ENCODE data around the gene ERC1.

Gene ERC1

GRCh38 chr12:1107669-1108068 is 116.6 kb downstream of the ERC1 start:
- no peak overlapping the region for H3K4me3 ChIP-seq (ENCODE audit: low read length)
- no peaks in the 10 kb centered on the region for H3K36me3 ChIP-seq (ENCODE audit: control insufficient read depth, low read depth, low read length)
- H3K9ac ChIP-seq (ENCODE audit: low read length): no peak overlapping the region

GRCh38 chr12:1108276-1108675 is 117.3 kb downstream of the ERC1 start:
- Histone ChIP-seq H3K4me3 (ENCODE audit: low read length) (no peak overlapping the region), H3K4me1 (ENCODE audit: control insufficient read depth, low read depth, low read length) (peaks cover under 1% of the 10 kb centered on the region), H3K27ac (ENCODE audit: low read length) (no peak overlapping the region), H3K27me3 (ENCODE audit: control insufficient read depth, insufficient read depth, low read length) (no peaks in the 10 kb centered on the region), H3K36me3 (ENCODE audit: control insufficient read depth, low read depth, low read length) (no peaks in the 10 kb centered on the region), H3K9ac (ENCODE audit: low read length) (no peak overlapping the region), H3K9me3 (ENCODE audit: control insufficient read depth, low read depth, low read length) (no peaks in the 10 kb centered on the region)

More at GRCh38 chr12:1107669-1108068, 116.6 kb downstream of the ERC1 start:
- no peaks in the 10 kb centered on the region for H3K9me3 ChIP-seq (ENCODE audit: control insufficient read depth, low read depth, low read length)
- H3K4me1 ChIP-seq (ENCODE audit: control insufficient read depth, low read depth, low read length): peaks cover 7% of the 10 kb centered on the region
- H3K27ac ChIP-seq (ENCODE audit: low read length): no peak overlapping the region
- no peaks in the 10 kb centered on the region for H3K27me3 ChIP-seq (ENCODE audit: control insufficient read depth, insufficient read depth, low read length)

GRCh38 chr12:1115484-1116231 is 124.6 kb downstream of the ERC1 start:
- no peak overlapping the region for H3K27ac ChIP-seq (ENCODE audit: low read length)
- no peaks in the 10 kb centered on the region for H3K36me3 ChIP-seq (ENCODE audit: control insufficient read depth, low read depth, low read length)
- H3K4me3 ChIP-seq (ENCODE audit: low read length): no peak overlapping the region
- no peak overlapping the region for H3K9ac ChIP-seq (ENCODE audit: low read length)
- peaks cover 25% of the 10 kb centered on the region for H3K27me3 ChIP-seq (ENCODE audit: control insufficient read depth, insufficient read depth, low read length)
- H3K9me3 ChIP-seq (ENCODE audit: control insufficient read depth, low read depth, low read length): no peaks in the 10 kb centered on the region
- H3K4me1 ChIP-seq (ENCODE audit: control insufficient read depth, low read depth, low read length): no peaks in the 10 kb centered on the region

GRCh38 chr12:1117371-1117770 is 126.3 kb downstream of the ERC1 start:
- no peak overlapping the region for H3K9ac ChIP-seq (ENCODE audit: low read length)
- no peaks in the 10 kb centered on the region for H3K36me3 ChIP-seq (ENCODE audit: control insufficient read depth, low read depth, low read length)
- H3K4me3 ChIP-seq (ENCODE audit: low read length): no peak overlapping the region
- no peaks in the 10 kb centered on the region for H3K9me3 ChIP-seq (ENCODE audit: control insufficient read depth, low read depth, low read length)
- H3K4me1 ChIP-seq (ENCODE audit: control insufficient read depth, low read depth, low read length): no peaks in the 10 kb centered on the region
- peaks cover 33% of the 10 kb centered on the region for H3K27me3 ChIP-seq (ENCODE audit: control insufficient read depth, insufficient read depth, low read length)
- H3K27ac ChIP-seq (ENCODE audit: low read length): no peak overlapping the region

GRCh38 chr12:1117970-1118563 is 127.0 kb downstream of the ERC1 start:
- no peaks in the 10 kb centered on the region for H3K4me1 ChIP-seq (ENCODE audit: control insufficient read depth, low read depth, low read length)
- no peaks in the 10 kb centered on the region for H3K9me3 ChIP-seq (ENCODE audit: control insufficient read depth, low read depth, low read length)
- no peak overlapping the region for H3K9ac ChIP-seq (ENCODE audit: low read length)
- H3K27ac ChIP-seq (ENCODE audit: low read length): no peak overlapping the region
- H3K4me3 ChIP-seq (ENCODE audit: low read length): no peak overlapping the region
- H3K36me3 ChIP-seq (ENCODE audit: control insufficient read depth, low read depth, low read length): no peaks in the 10 kb centered on the region
- peaks cover 40% of the 10 kb centered on the region for H3K27me3 ChIP-seq (ENCODE audit: control insufficient read depth, insufficient read depth, low read length)

GRCh38 chr12:1122786-1123185 is 131.8 kb downstream of the ERC1 start:
- Histone ChIP-seq H3K9ac (ENCODE audit: low read length) (no peak overlapping the region), H3K27me3 (ENCODE audit: control insufficient read depth, insufficient read depth, low read length) (peaks cover 57% of the 10 kb centered on the region), H3K9me3 (ENCODE audit: control insufficient read depth, low read depth, low read length) (no peaks in the 10 kb centered on the region), H3K36me3 (ENCODE audit: control insufficient read depth, low read depth, low read length) (no peaks in the 10 kb centered on the region), H3K27ac (ENCODE audit: low read length) (no peak overlapping the region), H3K4me1 (ENCODE audit: control insufficient read depth, low read depth, low read length) (no peaks in the 10 kb centered on the region), H3K4me3 (ENCODE audit: low read length) (no peak overlapping the region)

- Histone ChIP-seq H3K4me1 (ENCODE audit: control insufficient read depth, low read depth, low read length) (no peaks in the 10 kb centered on the region), H3K4me3 (ENCODE audit: low read length) (no peak overlapping the region), H3K9me3 (ENCODE audit: control insufficient read depth, low read depth, low read length) (no peaks in the 10 kb centered on the region), H3K27ac (ENCODE audit: low read length) (no peak overlapping the region), H3K9ac (ENCODE audit: low read length) (no peak overlapping the region), H3K27me3 (ENCODE audit: control insufficient read depth, insufficient read depth, low read length) (peaks cover 27% of the 10 kb centered on the region), H3K36me3 (ENCODE audit: control insufficient read depth, low read depth, low read length) (no peaks in the 10 kb centered on the region)
Observed at GRCh38 chr12:1126091-1126490, 135.1 kb downstream of the ERC1 start.

- Histone ChIP-seq H3K4me3 (ENCODE audit: low read length) (no peak overlapping the region), H3K4me1 (ENCODE audit: control insufficient read depth, low read depth, low read length) (no peaks in the 10 kb centered on the region), H3K36me3 (ENCODE audit: control insufficient read depth, low read depth, low read length) (no peaks in the 10 kb centered on the region), H3K9ac (ENCODE audit: low read length) (no peak overlapping the region), H3K9me3 (ENCODE audit: control insufficient read depth, low read depth, low read length) (no peaks in the 10 kb centered on the region), H3K27me3 (ENCODE audit: control insufficient read depth, insufficient read depth, low read length) (peaks cover 24% of the 10 kb centered on the region), H3K27ac (ENCODE audit: low read length) (no peak overlapping the region)
Observed at GRCh38 chr12:1127021-1127420, 136.0 kb downstream of the ERC1 start.

GRCh38 chr12:1130164-1130563 is 139.1 kb downstream of the ERC1 start:
- no peak overlapping the region for H3K9ac ChIP-seq (ENCODE audit: low read length)
- no peak overlapping the region for H3K4me3 ChIP-seq (ENCODE audit: low read length)
- no peaks in the 10 kb centered on the region for H3K4me1 ChIP-seq (ENCODE audit: control insufficient read depth, low read depth, low read length)
- H3K36me3 ChIP-seq (ENCODE audit: control insufficient read depth, low read depth, low read length): no peaks in the 10 kb centered on the region
- H3K9me3 ChIP-seq (ENCODE audit: control insufficient read depth, low read depth, low read length): no peaks in the 10 kb centered on the region
- no peaks in the 10 kb centered on the region for H3K27me3 ChIP-seq (ENCODE audit: control insufficient read depth, insufficient read depth, low read length)
- H3K27ac ChIP-seq (ENCODE audit: low read length): no peak overlapping the region

GRCh38 chr12:1130571-1130970 is 139.5 kb downstream of the ERC1 start:
- Histone ChIP-seq H3K36me3 (ENCODE audit: control insufficient read depth, low read depth, low read length) (no peaks in the 10 kb centered on the region), H3K9ac (ENCODE audit: low read length) (no peak overlapping the region), H3K9me3 (ENCODE audit: control insufficient read depth, low read depth, low read length) (no peaks in the 10 kb centered on the region), H3K4me3 (ENCODE audit: low read length) (no peak overlapping the region), H3K27ac (ENCODE audit: low read length) (no peak overlapping the region), H3K4me1 (ENCODE audit: control insufficient read depth, low read depth, low read length) (no peaks in the 10 kb centered on the region), H3K27me3 (ENCODE audit: control insufficient read depth, insufficient read depth, low read length) (no peaks in the 10 kb centered on the region)

- Histone ChIP-seq H3K27ac (ENCODE audit: low read length) (no peak overlapping the region), H3K9ac (ENCODE audit: low read length) (no peak overlapping the region), H3K27me3 (ENCODE audit: control insufficient read depth, insufficient read depth, low read length) (no peaks in the 10 kb centered on the region), H3K4me1 (ENCODE audit: control insufficient read depth, low read depth, low read length) (no peaks in the 10 kb centered on the region), H3K36me3 (ENCODE audit: control insufficient read depth, low read depth, low read length) (no peaks in the 10 kb centered on the region), H3K9me3 (ENCODE audit: control insufficient read depth, low read depth, low read length) (no peaks in the 10 kb centered on the region), H3K4me3 (ENCODE audit: low read length) (no peak overlapping the region)
Observed at GRCh38 chr12:1131811-1132224, 140.8 kb downstream of the ERC1 start.

- Histone ChIP-seq H3K4me3 (ENCODE audit: low read length) (no peak overlapping the region), H3K27me3 (ENCODE audit: control insufficient read depth, insufficient read depth, low read length) (no peaks in the 10 kb centered on the region), H3K9me3 (ENCODE audit: control insufficient read depth, low read depth, low read length) (no peaks in the 10 kb centered on the region), H3K27ac (ENCODE audit: low read length) (no peak overlapping the region), H3K36me3 (ENCODE audit: control insufficient read depth, low read depth, low read length) (no peaks in the 10 kb centered on the region), H3K9ac (ENCODE audit: low read length) (no peak overlapping the region), H3K4me1 (ENCODE audit: control insufficient read depth, low read depth, low read length) (no peaks in the 10 kb centered on the region)
Observed at GRCh38 chr12:1132311-1132710, 141.3 kb downstream of the ERC1 start.

Measured in iPS-18a (cell line).